Cardiac fibroblast (primary cell): ENCODE results near the gene ATRIP.

ENCODE experiments used
- DNase-seq, 2 donors: peaks; one replicate each; pipeline versions ENCODE4 v3.0.0 to v3.0.0-alpha.2; 2010; ENCODE audit warnings: low read depth in 2 of 2
- H3K4me3 ChIP-seq, 2 donors: replicated peaks in 1 of 2; 1 replicate in 1 of 2; 2 replicates in 1 of 2; pipeline ENCODE4 v1.5.1; 2011; ENCODE audit warnings: low read depth in 2 of 2, low read length in 2 of 2, mild to moderate bottlenecking in 2 of 2, moderate library complexity in 1 of 2
- CTCF ChIP-seq: IDR thresholded peaks from one replicate; pipeline ENCODE4 v1.5.1; 2011; ENCODE audit warnings: low read depth, mild to moderate bottlenecking, low read length, inconsistent platforms

The ATRIP gene

GRCh38 chr3:48420561-48420960 is 26.0 kb upstream of the ATRIP start:
- DNase-seq = no peak

GRCh38 chr3:48422272-48422671 is 24.3 kb upstream of the ATRIP start:
- no peak for DNase-seq
- TF ChIP-seq CTCF = no peak
- no peak overlapping the region for H3K4me3 ChIP-seq

More at GRCh38 chr3:48420561-48420960, 26.0 kb upstream of the ATRIP start:
- no peak for TF ChIP-seq CTCF
- H3K4me3 ChIP-seq = no peak overlapping the region

- H3K4me3 ChIP-seq = no peak overlapping the region
- no peak for TF ChIP-seq CTCF
- DNase-seq = no peak
Measured at GRCh38 chr3:48422681-48423080, 23.9 kb upstream of the ATRIP start.

GRCh38 chr3:48423241-48423882 is 23.2 kb upstream of the ATRIP start:
- DNase-seq = no peak
- no peak for TF ChIP-seq CTCF
- H3K4me3 ChIP-seq = no peak overlapping the region

GRCh38 chr3:48423883-48424695 is 22.4 kb upstream of the ATRIP start:
- H3K4me3 ChIP-seq = no peak overlapping the region
- TF ChIP-seq CTCF = no peak
- no peak for DNase-seq

GRCh38 chr3:48425281-48425812 is 21.2 kb upstream of the ATRIP start:
- TF ChIP-seq CTCF = no peak
- peak in 1 of 2 donors; percentile 38 for DNase-seq
- H3K4me3 ChIP-seq = no peak overlapping the region
